Mononuclear cell (primary cell): ENCODE results near the gene TXNRD1. TPM values are rescaled to one million over a fixed set of nuclear protein-coding genes. Genes with fewer than 3 reads are reported as not detected.
"Not testable (repeated sequence)": the region's sequence is repeated elsewhere in the genome, so short reads cannot be mapped to it uniquely, and the experiment has no call there.

Source experiments
- H3K27me3 ChIP-seq: 2 replicates; pipeline ENCODE4 v1.6.0; 2011; ENCODE audit warnings: low read length, control low read depth; ENCODE audit not compliant: insufficient read depth
- H3K4me1 ChIP-seq: 2 replicates; pipeline ENCODE4 v1.5.1; 2011; ENCODE audit warnings: mild to moderate bottlenecking, low read length, control low read depth; ENCODE audit not compliant: insufficient read depth
- H3K4me3 ChIP-seq: 2 replicates; pipeline ENCODE4 v1.5.1; 2011; ENCODE audit warnings: mild to moderate bottlenecking, low read length, moderate library complexity
- H3K9me3 ChIP-seq: 2 replicates; pipeline ENCODE4 v1.5.1; 2011; ENCODE audit warnings: low read depth, mild to moderate bottlenecking, control low read depth, low read length
- total RNA-seq: library from RNA; depleted of rRNA; stranded (reverse); fragments of >200 nt; gene quantifications from one replicate; pipeline ENCODE4 v1.2.3, GENCODE V29; 2012

The TXNRD1 gene
- total RNA-seq, 1 donor = 69.9 TPM

- no peaks in the 10 kb centered on the region for H3K9me3 ChIP-seq
- no peak overlapping the region for H3K4me3 ChIP-seq
- H3K4me1 ChIP-seq = peaks cover 14% of the 10 kb centered on the region
- H3K27me3 ChIP-seq = no peaks in the 10 kb centered on the region
These were observed 159.2 kb downstream of the TXNRD1 start for GRCh38 chr12:104374806-104375205.

- no peaks in the 10 kb centered on the region for H3K9me3 ChIP-seq
- H3K27me3 ChIP-seq = no peaks in the 10 kb centered on the region
- no peak overlapping the region for H3K4me3 ChIP-seq
- H3K4me1 ChIP-seq = peaks cover 14% of the 10 kb centered on the region
These were observed 160.2 kb downstream of the TXNRD1 start for GRCh38 chr12:104375775-104376174.

- peaks cover 14% of the 10 kb centered on the region for H3K4me1 ChIP-seq
- H3K9me3 ChIP-seq = no peaks in the 10 kb centered on the region
- no peaks in the 10 kb centered on the region for H3K27me3 ChIP-seq
- H3K4me3 ChIP-seq = no peak overlapping the region
These were observed 161.3 kb downstream of the TXNRD1 start for GRCh38 chr12:104376650-104377513.

GRCh38 chr12:104377514-104377812 lies 161.9 kb downstream of the TXNRD1 start:
- Histone ChIP-seq H3K4me3 (no peak overlapping the region), H3K9me3 (no peaks in the 10 kb centered on the region), H3K4me1 (peaks cover 13% of the 10 kb centered on the region), H3K27me3 (no peaks in the 10 kb centered on the region)

- peaks cover 9% of the 10 kb centered on the region for H3K4me1 ChIP-seq
- H3K27me3 ChIP-seq = no peaks in the 10 kb centered on the region
- H3K9me3 ChIP-seq = no peaks in the 10 kb centered on the region
- H3K4me3 ChIP-seq = no peak overlapping the region
These were observed 162.8 kb downstream of the TXNRD1 start for GRCh38 chr12:104378427-104378826.

- Histone ChIP-seq H3K4me1 (peaks cover 9% of the 10 kb centered on the region), H3K4me3 (no peak overlapping the region), H3K9me3 (no peaks in the 10 kb centered on the region), H3K27me3 (no peaks in the 10 kb centered on the region)
These were observed 165.8 kb downstream of the TXNRD1 start for GRCh38 chr12:104381341-104381730.

- H3K4me3 ChIP-seq = no peak overlapping the region
- no peaks in the 10 kb centered on the region for H3K9me3 ChIP-seq
- H3K4me1 ChIP-seq = peaks cover 9% of the 10 kb centered on the region
- no peaks in the 10 kb centered on the region for H3K27me3 ChIP-seq
These were observed 166.3 kb downstream of the TXNRD1 start for GRCh38 chr12:104381731-104382480.

- Histone ChIP-seq H3K4me3 (no peak overlapping the region), H3K27me3 (no peaks in the 10 kb centered on the region), H3K4me1 (peaks cover 9% of the 10 kb centered on the region), H3K9me3 (no peaks in the 10 kb centered on the region)
These were observed 168.7 kb downstream of the TXNRD1 start for GRCh38 chr12:104384141-104384880.

GRCh38 chr12:104385510-104385909 lies 169.9 kb downstream of the TXNRD1 start:
- H3K4me3 ChIP-seq = no peak overlapping the region
- H3K27me3 ChIP-seq = no peaks in the 10 kb centered on the region
- H3K4me1 ChIP-seq = peaks cover 9% of the 10 kb centered on the region
- H3K9me3 ChIP-seq = no peaks in the 10 kb centered on the region

- Histone ChIP-seq H3K4me1 (peaks cover 9% of the 10 kb centered on the region), H3K9me3 (no peaks in the 10 kb centered on the region), H3K27me3 (no peaks in the 10 kb centered on the region), H3K4me3 (no peak overlapping the region)
These were observed 170.9 kb downstream of the TXNRD1 start for GRCh38 chr12:104386461-104386860.

GRCh38 chr12:104387190-104387589 lies 171.6 kb downstream of the TXNRD1 start:
- peaks cover 2% of the 10 kb centered on the region for H3K4me1 ChIP-seq
- H3K4me3 ChIP-seq = no peak overlapping the region
- H3K27me3 ChIP-seq = no peaks in the 10 kb centered on the region
- H3K9me3 ChIP-seq = no peaks in the 10 kb centered on the region

GRCh38 chr12:104394086-104394485 lies 178.5 kb downstream of the TXNRD1 start:
- H3K4me3 ChIP-seq, H3K27me3 ChIP-seq, H3K9me3 ChIP-seq, H3K4me1 ChIP-seq: not testable (repeated sequence)
